ENCODE measurements around the gene CHURC1. TPM values are rescaled to one million over a fixed set of nuclear protein-coding genes. Genes with fewer than 3 reads are reported as not detected.

Gene CHURC1
- total RNA-seq, 2 experiments from 2014 or later: 49.6 to 59.7 TPM

DNA sequence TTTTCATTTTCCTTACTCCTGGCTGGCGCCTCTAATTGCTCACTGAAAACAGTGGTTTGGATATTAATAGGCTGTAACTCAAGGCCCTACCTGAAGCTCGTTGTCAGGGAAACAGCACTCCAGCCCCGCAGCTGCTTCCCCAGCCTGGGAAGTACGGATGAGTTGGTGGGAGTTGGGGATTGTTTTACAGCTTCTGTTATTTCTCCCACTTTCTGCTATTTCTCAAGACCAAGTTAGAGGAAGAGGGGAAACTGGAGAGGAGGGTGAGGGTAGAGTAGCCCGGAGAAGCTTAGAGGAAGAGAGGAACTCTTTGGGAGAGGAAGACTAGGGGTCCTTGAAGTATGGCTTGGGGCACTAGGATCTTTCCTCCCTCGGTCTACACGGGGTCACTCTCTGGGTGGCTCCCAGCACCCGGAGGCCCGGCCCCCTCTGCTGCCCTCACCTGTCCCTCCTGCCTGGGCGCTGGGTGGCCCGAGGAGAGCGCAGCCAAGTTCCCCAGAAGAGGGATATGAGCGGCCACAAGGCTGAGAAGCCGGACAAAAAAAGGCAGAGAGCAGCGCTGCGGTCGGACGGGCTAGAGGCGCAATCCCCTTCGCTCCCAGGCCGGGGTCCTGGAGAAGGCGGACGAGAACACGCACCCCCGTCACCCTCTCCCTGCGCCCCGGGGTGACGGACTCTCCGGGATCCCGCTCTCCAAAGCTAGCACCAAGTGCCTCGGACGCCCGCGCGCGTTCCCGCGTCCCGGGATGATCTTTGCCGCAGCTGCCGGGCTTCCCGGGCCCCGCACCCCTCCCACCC is 35.2 kb upstream of the CHURC1 start:
- Mint-ChIP-seq H3K9me3 (no peaks in the 10 kb centered on the region), H3K27me3 (ENCODE audit: low read depth) (peaks cover 13% of the 10 kb centered on the region), H3K27ac (no peak overlapping the region), H3K36me3 (ENCODE audit: low read depth) (no peaks in the 10 kb centered on the region), H3K4me1 (ENCODE audit: low read depth) (peaks cover 1% of the 10 kb centered on the region), H3K4me3 (peak overlapping the region; percentile 53)
- CTCF ChIA-PET: interaction anchor here (0.7 to 5.0 kb wide), 5 partner anchors 12 to 152 kb away, joined by 3 to 46 read pairs (median 18); no protein-coding TSS in a partner anchor
- intact Hi-C loops (cut with micrococcal nuclease): no loop called here
- DNase-seq: no peak

DNA sequence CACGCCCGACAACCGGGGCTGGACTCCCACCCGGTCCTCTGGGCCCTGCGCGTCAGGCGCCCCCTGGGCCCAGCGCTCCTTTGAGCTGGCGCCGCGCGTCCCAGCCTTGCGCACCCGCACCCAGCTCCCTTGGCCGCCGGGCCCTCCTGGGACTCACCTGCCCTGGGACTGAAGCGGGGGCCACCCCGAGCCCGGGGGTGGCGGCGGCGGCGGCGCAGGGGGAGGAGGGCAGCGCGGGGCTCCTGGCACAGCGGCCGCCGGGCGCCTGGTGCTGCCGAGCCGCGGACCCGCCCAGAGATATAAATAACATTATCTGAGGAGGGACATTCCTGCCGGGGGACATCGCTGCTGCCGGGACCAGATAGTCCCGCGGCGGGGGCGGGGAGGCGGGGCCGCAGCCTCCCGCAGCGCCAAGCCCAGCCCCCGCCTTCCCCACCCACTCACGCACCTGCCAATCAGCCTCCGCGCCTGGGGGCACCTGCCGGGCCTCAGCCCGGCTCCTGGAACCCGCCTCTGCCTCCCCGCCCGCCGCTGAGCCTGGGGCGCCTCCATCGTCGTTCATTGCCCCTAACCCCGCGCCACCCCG is 34.5 kb upstream of the CHURC1 start, which contains the start of gene SPTB:
SPTB (minus strand) TSS at position 273 of the 586 bp plus-strand sequence. CDS start 56,813 bp downstream, outside the sequence.
- Mint-ChIP-seq H3K9me3 (no peaks in the 10 kb centered on the region), H3K27me3 (ENCODE audit: low read depth) (peaks cover 13% of the 10 kb centered on the region), H3K4me3 (peak within 1 kb of the TSS; percentile 81), H3K36me3 (ENCODE audit: low read depth) (no peaks in the 10 kb centered on the region), H3K27ac (no peak within 1 kb of the TSS), H3K4me1 (ENCODE audit: low read depth) (peaks cover 1% of the 10 kb centered on the region)
- CTCF ChIA-PET: interaction anchor here (1.0 to 5.0 kb wide), 4 partner anchors 12 to 78 kb away, joined by 3 to 46 read pairs (median 16); no protein-coding TSS in a partner anchor
- DNase-seq: peak; percentile 78
- intact Hi-C loops (cut with micrococcal nuclease): loop anchor here (1.0 to 2.0 kb wide), 2 partner anchors 35 to 104 kb away; partner anchors contain the start of gene CHURC1

DNA sequence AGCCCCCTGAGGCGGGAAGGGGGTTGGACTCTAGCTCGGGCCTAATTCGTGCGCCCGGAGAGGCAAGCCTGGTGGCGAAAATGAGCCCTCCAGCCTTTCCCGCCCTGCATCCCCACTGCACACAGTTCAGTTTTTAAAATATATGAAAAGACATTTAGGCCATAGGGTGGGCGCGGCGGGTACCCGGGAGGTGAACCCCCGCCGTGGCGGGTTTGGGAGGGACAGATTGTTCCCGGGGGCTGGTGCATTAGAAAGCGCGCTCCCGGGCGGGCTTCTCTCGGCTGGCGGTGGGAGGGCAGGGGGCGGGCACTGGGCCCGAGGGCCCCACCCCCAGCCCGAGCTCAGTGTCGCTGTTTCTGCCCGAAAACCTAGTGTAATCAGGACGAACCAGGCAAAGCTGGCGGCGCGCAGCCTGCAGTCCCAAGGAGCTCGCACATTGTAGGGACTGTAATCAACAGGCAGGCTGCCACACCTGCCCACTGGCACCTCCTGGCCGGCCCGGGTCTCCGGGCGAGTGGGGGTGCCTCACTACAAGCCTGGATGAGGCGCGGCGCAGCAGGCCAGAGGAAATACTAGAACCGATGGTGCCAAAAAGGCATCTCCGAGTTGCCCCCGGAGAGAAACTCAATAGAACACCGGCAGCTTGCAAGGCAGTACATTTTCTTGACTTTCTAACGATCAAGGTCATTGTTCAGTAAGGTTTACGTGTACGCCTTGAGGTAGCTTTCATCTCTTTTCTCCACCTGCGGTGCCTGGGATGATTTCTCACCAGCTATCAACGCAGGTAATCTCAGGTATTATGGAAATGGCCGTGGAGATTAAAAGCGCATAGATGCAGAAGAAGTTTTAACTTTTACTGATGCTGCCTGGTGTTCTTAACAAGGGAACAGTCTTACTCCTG is 33.8 kb upstream of the CHURC1 start:
- Mint-ChIP-seq H3K9me3 (no peaks in the 10 kb centered on the region), H3K36me3 (ENCODE audit: low read depth) (no peaks in the 10 kb centered on the region), H3K27ac (no peak overlapping the region), H3K27me3 (ENCODE audit: low read depth) (peaks cover 13% of the 10 kb centered on the region), H3K4me3 (peak overlapping the region; percentile 81), H3K4me1 (ENCODE audit: low read depth) (peaks cover 1% of the 10 kb centered on the region)
- peak; percentile 67 for DNase-seq
- CTCF ChIA-PET: interaction anchor here (1.0 to 5.0 kb wide), 5 partner anchors 11 to 79 kb away, joined by 3 to 46 read pairs (median 5); no protein-coding TSS in a partner anchor
- intact Hi-C loops (cut with micrococcal nuclease): loop anchor here (1.0 to 2.0 kb wide), 2 partner anchors 34 to 103 kb away; partner anchors contain the start of gene CHURC1

DNA sequence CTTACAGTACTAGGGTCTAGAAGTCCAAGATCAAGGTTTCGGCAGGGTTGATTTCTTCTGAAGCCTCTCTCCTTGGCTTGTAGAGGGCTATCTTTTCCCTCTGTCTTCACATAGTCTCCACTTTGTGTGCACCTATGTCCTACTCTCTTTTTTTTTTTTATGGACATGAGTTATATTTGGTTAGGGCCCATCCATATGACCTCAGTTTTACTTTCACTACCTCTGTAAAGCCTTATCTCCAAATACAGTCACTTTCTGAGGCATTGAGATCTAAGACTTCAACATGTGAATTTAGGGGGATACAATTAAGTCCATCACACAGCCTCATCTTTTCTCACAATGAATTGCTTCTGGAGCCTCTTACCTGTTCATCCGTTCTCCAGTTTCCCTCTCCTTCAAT is 28.7 kb upstream of the CHURC1 start:
- intact Hi-C loops (cut with micrococcal nuclease): no loop called here
- Mint-ChIP-seq H3K36me3 (ENCODE audit: low read depth) (no peaks in the 10 kb centered on the region), H3K4me3 (no peak overlapping the region), H3K27ac (no peak overlapping the region), H3K9me3 (no peaks in the 10 kb centered on the region), H3K27me3 (ENCODE audit: low read depth) (peaks cover 11% of the 10 kb centered on the region), H3K4me1 (ENCODE audit: low read depth) (peaks cover under 1% of the 10 kb centered on the region)
- DNase-seq: no peak
- CTCF ChIA-PET: no interaction called here

DNA sequence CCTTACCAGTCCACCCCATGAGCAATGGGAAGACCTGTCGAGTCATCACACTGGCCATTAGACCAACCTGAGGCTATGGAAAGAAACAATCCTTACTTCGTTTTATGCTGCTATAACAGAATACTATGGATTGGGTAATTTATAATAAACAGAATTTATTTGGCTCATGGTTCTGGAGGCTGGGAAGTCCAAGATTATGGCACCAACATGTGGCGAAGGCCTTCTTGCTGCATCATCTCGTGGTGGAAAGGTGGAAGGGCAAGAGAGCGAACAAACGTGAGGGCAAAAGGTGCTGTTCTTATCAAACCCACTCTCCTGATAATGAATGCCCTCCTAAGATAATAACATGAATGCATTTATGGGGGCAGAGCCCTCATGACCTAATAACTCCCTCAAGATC is 24.9 kb upstream of the CHURC1 start:
- intact Hi-C loops (cut with micrococcal nuclease): no loop called here
- DNase-seq: no peak
- H3K4me3 Mint-ChIP-seq: no peak overlapping the region
- H3K4me1 Mint-ChIP-seq (ENCODE audit: low read depth): no peaks in the 10 kb centered on the region
- H3K9me3 Mint-ChIP-seq: no peaks in the 10 kb centered on the region
- no peak overlapping the region for H3K27ac Mint-ChIP-seq
- H3K27me3 Mint-ChIP-seq (ENCODE audit: low read depth): peaks cover 2% of the 10 kb centered on the region
- no peaks in the 10 kb centered on the region for H3K36me3 Mint-ChIP-seq (ENCODE audit: low read depth)
- CTCF ChIA-PET: interaction anchor here (2.4 to 6.2 kb wide), 3 partner anchors 8 to 67 kb away, joined by 10 to 153 read pairs (median 46); partner anchors contain the start of gene SPTB

DNA sequence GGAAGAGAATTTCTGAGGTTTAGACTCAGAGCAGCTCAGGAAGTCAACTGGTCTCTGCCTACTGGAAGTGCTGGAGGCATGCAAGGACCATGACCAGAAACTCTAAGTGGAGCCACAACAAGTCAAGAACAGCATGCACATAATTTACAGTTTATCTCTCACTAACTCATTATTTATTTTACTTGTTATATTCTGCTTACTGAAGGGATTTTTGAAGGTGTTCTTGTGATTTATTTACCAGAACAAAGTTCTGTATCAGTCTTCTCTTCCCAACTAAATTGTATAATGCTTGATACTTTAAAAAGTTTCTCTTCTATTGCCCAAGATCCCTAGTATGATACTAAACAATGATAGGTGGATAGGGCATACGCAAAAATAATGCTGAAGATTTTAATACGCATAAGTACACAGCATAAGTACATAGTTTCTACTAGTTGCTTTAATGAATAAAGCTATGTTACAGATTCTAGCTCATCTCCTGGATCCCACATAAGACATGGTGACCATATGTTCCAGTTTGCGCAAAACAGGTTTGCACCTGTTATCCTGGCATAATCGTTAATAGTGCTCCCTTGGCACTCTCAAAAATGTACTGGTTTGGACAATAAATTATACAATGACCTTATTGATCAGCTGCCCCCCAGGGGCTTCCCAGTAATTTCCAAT is 22.9 kb upstream of the CHURC1 start:
- CTCF ChIA-PET: interaction anchor here (0.6 to 6.2 kb wide), 53 partner anchors 9 to 1304 kb away, joined by 3 to 153 read pairs (median 4); partner anchors contain the start of genes FNTB and SPTB
- H3K9me3 Mint-ChIP-seq: no peaks in the 10 kb centered on the region
- no peak for DNase-seq
- no peaks in the 10 kb centered on the region for H3K4me1 Mint-ChIP-seq (ENCODE audit: low read depth)
- H3K27ac Mint-ChIP-seq: no peak overlapping the region
- no peak overlapping the region for H3K4me3 Mint-ChIP-seq
- intact Hi-C loops (cut with micrococcal nuclease): loop anchor here (5.0 kb wide), 5 partner anchors 69 to 219 kb away; no protein-coding TSS in a partner anchor
- no peaks in the 10 kb centered on the region for H3K36me3 Mint-ChIP-seq (ENCODE audit: low read depth)
- peaks cover 2% of the 10 kb centered on the region for H3K27me3 Mint-ChIP-seq (ENCODE audit: low read depth)

DNA sequence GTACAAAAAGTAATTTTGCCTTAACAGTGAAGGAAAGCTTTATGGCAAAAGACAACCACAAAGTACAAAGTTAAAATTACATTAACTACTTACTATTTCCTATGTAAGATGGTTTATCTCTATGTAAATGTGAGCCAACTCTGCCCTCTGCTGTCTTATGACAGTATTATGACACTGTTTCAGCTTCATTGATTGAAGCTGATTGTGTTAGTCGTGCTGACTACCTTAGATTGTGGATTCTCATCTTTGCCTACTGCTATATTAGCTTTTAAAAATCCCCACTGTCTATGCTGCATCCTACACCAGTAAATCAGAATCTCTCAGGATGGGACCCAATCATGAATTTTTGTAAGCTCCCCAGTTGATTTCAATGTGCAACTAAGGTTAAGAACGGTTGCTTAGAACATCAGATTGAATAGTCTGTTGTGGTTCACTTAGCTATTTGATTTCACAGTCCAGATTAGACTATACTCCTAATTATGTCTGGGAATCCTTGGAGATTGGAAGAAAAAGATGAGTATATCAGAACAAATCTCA is 22.3 kb upstream of the CHURC1 start:
- Mint-ChIP-seq H3K27ac (no peak overlapping the region), H3K4me3 (no peak overlapping the region), H3K4me1 (ENCODE audit: low read depth) (no peaks in the 10 kb centered on the region), H3K27me3 (ENCODE audit: low read depth) (no peaks in the 10 kb centered on the region), H3K36me3 (ENCODE audit: low read depth) (no peaks in the 10 kb centered on the region), H3K9me3 (no peaks in the 10 kb centered on the region)
- peak; percentile 49 for DNase-seq
- CTCF ChIA-PET: interaction anchor here (0.6 to 6.2 kb wide), 53 partner anchors 9 to 730 kb away, joined by 3 to 153 read pairs (median 4); partner anchors contain the start of genes FNTB and SPTB
- intact Hi-C loops (cut with micrococcal nuclease): loop anchor here (5.0 kb wide), 5 partner anchors 70 to 220 kb away; no protein-coding TSS in a partner anchor

DNA sequence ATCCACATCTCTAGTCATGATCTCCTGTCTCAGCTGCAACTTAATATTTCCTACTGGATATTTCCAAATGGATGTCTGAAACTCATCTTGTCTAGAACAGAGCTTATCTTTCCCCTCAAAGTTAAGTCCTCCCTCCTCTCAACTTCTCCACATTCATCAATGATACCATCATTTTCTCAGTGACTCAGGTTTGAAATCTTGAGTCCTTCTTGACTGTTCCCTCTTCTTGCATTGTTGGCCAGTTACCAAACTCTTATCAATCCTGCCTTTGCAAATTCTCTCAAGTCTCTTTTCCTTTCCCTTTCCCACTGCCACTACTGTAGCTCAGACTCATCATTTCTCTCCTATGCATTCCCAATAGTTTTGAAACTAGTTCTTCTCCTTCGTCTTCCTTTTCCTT is 14.3 kb upstream of the CHURC1 start:
- Mint-ChIP-seq H3K9me3 (no peaks in the 10 kb centered on the region), H3K27ac (no peak overlapping the region), H3K36me3 (ENCODE audit: low read depth) (no peaks in the 10 kb centered on the region), H3K27me3 (ENCODE audit: low read depth) (no peaks in the 10 kb centered on the region), H3K4me1 (ENCODE audit: low read depth) (no peaks in the 10 kb centered on the region), H3K4me3 (no peak overlapping the region)
- CTCF ChIA-PET: interaction anchor here (2.0 kb wide), 1 partner anchor 8 kb away, joined by 20 read pairs; no protein-coding TSS in a partner anchor
- intact Hi-C loops (cut with micrococcal nuclease): no loop called here
- no peak for DNase-seq

DNA sequence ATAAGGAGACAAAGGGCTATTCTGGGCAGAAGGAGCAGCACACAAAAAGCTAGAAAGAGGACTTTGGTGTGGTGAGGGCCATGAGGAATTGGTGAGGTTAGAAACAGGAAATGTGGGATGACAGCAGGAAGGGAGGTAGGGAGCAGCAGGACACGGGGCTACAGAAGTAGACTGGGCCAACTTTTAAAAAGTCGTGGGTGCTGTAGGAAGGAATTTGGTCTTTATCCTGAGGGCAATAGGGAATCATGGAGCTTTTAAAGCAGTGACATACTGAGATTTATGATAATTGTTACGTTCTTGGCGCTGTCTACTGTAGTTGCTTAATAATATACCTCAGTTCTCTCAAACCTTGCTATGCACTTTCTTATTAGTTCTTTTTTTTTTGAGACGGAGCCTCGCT is 8.2 kb upstream of the CHURC1 start:
- Mint-ChIP-seq H3K9me3 (no peaks in the 10 kb centered on the region), H3K27me3 (ENCODE audit: low read depth) (no peaks in the 10 kb centered on the region), H3K4me3 (no peak overlapping the region), H3K4me1 (ENCODE audit: low read depth) (peaks cover 3% of the 10 kb centered on the region), H3K36me3 (ENCODE audit: low read depth) (no peaks in the 10 kb centered on the region), H3K27ac (no peak overlapping the region)
- intact Hi-C loops (cut with micrococcal nuclease): no loop called here
- CTCF ChIA-PET: interaction anchor here (0.7 to 0.8 kb wide), 2 partner anchors 28 to 75 kb away, joined by 3 to 4 read pairs; no protein-coding TSS in a partner anchor
- no peak for DNase-seq

DNA sequence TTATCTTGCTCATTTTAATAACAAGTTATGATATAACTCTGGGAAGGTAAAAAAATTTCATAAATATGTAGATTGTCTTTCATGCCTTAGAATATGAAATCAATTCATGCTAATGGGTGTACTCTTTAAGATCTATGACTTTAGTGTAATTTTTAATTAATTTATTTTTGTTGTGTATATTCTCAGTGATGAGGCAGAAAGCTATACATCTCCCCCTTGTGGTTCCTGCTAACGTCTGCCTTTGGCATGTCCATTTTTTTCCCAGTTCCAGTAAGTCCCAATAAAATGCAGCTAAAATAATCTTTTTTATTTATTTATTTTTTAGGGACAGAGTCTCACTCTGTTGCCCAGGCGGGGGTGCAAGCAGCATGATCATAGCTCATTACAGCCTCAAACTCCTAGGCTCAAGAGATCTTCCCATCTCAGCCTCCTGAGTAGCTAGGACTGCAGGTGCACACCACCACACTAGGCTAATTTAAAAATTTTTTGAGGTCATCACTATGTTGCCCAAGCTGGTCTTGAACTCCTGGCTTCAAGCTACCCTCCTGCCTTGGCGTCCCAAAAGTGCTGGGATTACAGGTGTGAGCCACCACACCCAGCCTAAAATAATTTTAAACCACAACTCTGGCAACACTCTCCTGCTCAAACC is 3.3 kb upstream of the CHURC1 start:
- no peaks in the 10 kb centered on the region for H3K9me3 Mint-ChIP-seq
- H3K4me1 Mint-ChIP-seq (ENCODE audit: low read depth): peaks cover 20% of the 10 kb centered on the region
- H3K27ac Mint-ChIP-seq: no peak overlapping the region
- no peak overlapping the region for H3K4me3 Mint-ChIP-seq
- CTCF ChIA-PET: interaction anchor here (0.6 to 2.3 kb wide), 14 partner anchors 14 to 506 kb away, joined by 3 to 14 read pairs (median 4); no protein-coding TSS in a partner anchor
- H3K27me3 Mint-ChIP-seq (ENCODE audit: low read depth): no peaks in the 10 kb centered on the region
- H3K36me3 Mint-ChIP-seq (ENCODE audit: low read depth): peaks cover 10% of the 10 kb centered on the region
- DNase-seq: no peak
- intact Hi-C loops (cut with micrococcal nuclease): loop anchor here (5.0 kb wide), 1 partner anchor 191 kb away; the partner anchor contains the start of gene MAX
